Brain microvascular endothelial cell (primary cell): ENCODE measurements around the gene VWC2.

Source experiments
- DNase-seq: peaks from one replicate; pipeline ENCODE4 v3.0.0-alpha.2; 2020
- H3K27ac ChIP-seq: fragments of 250-450 bp; sonication (Bioruptor Pico); 2 replicates; pipeline ENCODE4 v1.5.1; 2020; ENCODE audit warnings: mild to moderate bottlenecking, moderate library complexity
- H3K27me3 ChIP-seq: fragments of 250-450 bp; sonication (Bioruptor Pico); replicated peaks from 2 replicates; pipeline ENCODE4 v1.5.1; 2020; ENCODE audit warnings: mild to moderate bottlenecking
- H3K36me3 ChIP-seq: fragments of 250-450 bp; sonication (Bioruptor Pico); replicated peaks from 2 replicates; pipeline ENCODE4 v1.5.1; 2020; ENCODE audit warnings: mild to moderate bottlenecking
- H3K4me3 ChIP-seq: 2 replicates; pipeline ENCODE4 v1.5.1; 2011; ENCODE audit warnings: low read depth, mild to moderate bottlenecking, control low read depth, low read length, moderate library complexity
- CTCF ChIP-seq: IDR thresholded peaks from 2 replicates; pipeline ENCODE4 v1.5.1; 2011; ENCODE audit warnings: low read depth, mild to moderate bottlenecking, moderate library complexity, low read length, control low read depth, inconsistent platforms; ENCODE audit errors: missing control alignments
- in situ Hi-C: cut with HindIII; loops from 2 replicates; pipeline ENCODE4 v1.10.0; 2017; ENCODE audit warnings: low sequenced_read_pairs, low pct_ligation_motif_present

VWC2 gene

GRCh38 chr7:49855281-49855980, 82.0 kb downstream of the VWC2 start:
- in situ Hi-C loops = no loop called here
- no peaks in the 10 kb centered on the region for H3K27me3 ChIP-seq
- DNase-seq = no peak

DNA sequence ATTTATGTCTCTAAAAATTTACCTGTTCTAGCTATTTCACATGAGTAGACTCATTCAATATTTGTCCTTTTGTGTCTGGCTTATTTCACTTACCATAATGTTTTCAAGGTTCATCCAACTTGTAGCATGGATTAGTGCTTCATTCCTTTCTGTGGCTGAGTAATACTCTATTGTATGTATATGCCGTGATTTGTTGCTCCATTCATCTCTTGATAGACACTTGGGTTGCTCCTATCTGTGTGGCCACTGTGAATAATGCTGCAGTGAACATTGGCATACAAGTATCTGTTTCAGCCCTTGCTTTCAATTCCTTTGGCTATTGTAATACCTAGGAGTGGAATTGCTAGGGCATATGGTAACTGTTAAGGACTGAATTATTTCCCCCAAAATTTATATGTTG, 86.9 kb downstream of the VWC2 start:
- H3K4me3 ChIP-seq = no peak overlapping the region
- no peak for DNase-seq
- no peaks in the 10 kb centered on the region for H3K36me3 ChIP-seq
- TF ChIP-seq CTCF = no peak
- no peak overlapping the region for H3K27ac ChIP-seq
- in situ Hi-C loops = no loop called here
- H3K27me3 ChIP-seq = no peaks in the 10 kb centered on the region

More at GRCh38 chr7:49855281-49855980, 82.0 kb downstream of the VWC2 start:
- Histone ChIP-seq H3K27ac (no peak overlapping the region), H3K36me3 (no peaks in the 10 kb centered on the region), H3K4me3 (no peak overlapping the region)
- TF ChIP-seq CTCF = no peak

GRCh38 chr7:49866076-49866735, 92.8 kb downstream of the VWC2 start:
- Histone ChIP-seq H3K4me3 (no peak overlapping the region), H3K36me3 (no peaks in the 10 kb centered on the region), H3K27ac (no peak overlapping the region), H3K27me3 (no peaks in the 10 kb centered on the region)
- DNase-seq = no peak
- no peak for TF ChIP-seq CTCF
- in situ Hi-C loops = no loop called here

DNA sequence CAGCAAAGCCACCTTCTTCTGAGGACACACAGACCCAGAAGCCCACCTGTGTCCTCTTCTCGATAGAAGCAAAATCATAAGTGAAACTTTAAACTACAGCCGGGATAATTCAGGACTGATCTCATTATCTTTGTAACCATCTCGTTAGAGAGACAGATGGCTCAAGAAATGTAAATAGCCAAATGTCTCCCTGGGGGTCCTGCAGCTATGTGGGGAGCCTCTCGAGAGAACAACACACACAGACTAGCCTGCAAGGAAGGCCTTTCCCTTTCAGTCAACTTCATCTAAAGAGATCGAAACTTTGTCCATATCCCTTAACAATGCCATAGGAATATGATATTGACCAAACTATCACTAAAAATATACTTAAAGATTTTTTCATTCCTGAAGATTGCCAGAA, 93.5 kb downstream of the VWC2 start:
- TF ChIP-seq CTCF = no peak
- no peak for DNase-seq
- H3K36me3 ChIP-seq = no peaks in the 10 kb centered on the region
- in situ Hi-C loops = no loop called here
- H3K27me3 ChIP-seq = no peaks in the 10 kb centered on the region
- H3K27ac ChIP-seq = no peak overlapping the region
- no peak overlapping the region for H3K4me3 ChIP-seq

DNA sequence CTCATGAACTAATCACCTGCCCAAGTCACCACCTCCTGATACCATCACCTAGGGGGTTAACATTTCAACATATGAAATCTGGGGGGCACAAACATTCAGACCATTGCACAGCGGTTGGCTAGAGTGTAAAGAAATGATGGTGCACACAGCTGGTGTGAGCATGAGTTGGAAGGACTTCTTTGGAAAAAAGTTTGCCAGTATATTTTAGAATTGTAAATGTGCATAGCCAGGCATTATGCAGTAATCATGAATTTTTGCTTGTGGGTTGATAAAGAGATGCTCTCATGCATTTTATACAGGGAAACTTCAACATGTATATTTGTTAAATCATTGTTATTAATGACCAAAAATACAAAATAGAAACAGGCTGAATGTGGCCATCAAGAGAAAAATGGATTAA, 100.0 kb downstream of the VWC2 start:
- Histone ChIP-seq H3K36me3 (no peaks in the 10 kb centered on the region), H3K27ac (no peak overlapping the region), H3K4me3 (no peak overlapping the region), H3K27me3 (no peaks in the 10 kb centered on the region)
- no peak for DNase-seq
- in situ Hi-C loops = no loop called here
- no peak for TF ChIP-seq CTCF
